NOMO-1 (cell line): ENCODE data around the gene SNAPC4.

Experiments
- DNase-seq, 2 experiments: peaks; one replicate each; lab custom pipeline; 2025; ENCODE audit not compliant: unreplicated experiment in 2 of 2; lab: John Stamatoyannopoulos, UW

SNAPC4 gene

GRCh38 chr9:136400038-136400834, at the start of gene SNAPC4:
Gene SNAPC4, minus strand, starts transcription at chr9:136400170. Its CDS starts 1,742 bp downstream, at chr9:136398428.
- peak; percentile 89 to 98 for DNase-seq

DNA sequence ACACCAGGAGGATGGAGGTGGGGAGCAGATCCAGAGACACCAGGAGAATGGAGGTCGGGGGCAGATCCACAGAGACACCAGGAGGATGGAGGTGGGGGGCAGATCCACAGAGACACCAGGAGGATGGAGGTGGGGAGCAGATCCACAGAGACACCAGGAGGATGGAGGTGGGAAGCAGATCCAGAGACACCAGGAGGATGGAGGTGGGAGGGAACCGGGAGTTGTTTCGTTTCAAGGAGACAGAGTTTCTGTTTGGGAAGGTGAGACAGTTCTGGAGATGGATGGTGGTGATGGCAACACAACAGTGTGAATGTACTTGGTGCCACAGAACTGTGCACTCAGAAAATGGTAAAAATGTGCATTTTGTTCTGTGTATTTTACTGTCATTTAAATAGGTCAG, 48.7 kb upstream of the SNAPC4 start:
- no peak for DNase-seq

DNA sequence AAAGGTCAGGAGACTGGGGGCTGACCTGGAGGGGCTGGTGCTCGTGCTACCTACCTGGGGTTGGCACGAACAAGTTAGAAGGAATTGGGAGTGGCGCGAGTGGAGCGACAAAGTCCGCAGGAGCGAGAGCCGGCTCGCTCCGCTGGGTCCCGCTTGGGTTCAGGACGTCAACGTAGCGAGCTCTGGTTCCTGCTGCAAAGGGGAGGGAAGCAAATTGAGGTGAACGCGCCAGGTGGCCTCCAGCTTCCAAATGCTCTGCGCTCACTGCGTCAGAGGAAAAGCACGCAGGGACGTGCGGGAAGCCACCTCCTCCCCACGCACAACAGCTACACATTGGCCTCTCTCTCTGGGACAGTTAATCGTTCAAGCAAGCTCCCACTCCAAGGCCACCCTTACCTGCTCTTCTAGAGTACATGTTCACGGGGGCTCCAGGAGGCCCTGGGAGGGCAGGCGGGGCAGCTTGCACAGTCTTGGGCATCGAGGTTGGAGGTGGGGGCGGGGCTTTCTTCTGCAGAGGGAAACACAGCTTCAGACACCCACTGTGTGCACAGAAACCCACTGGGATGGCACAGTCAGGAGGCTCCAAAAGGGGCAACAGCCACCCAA, 47.3 kb upstream of the SNAPC4 start:
- no peak for DNase-seq

GRCh38 chr9:136445799-136446198, 45.8 kb upstream of the SNAPC4 start:
- no peak for DNase-seq

DNA sequence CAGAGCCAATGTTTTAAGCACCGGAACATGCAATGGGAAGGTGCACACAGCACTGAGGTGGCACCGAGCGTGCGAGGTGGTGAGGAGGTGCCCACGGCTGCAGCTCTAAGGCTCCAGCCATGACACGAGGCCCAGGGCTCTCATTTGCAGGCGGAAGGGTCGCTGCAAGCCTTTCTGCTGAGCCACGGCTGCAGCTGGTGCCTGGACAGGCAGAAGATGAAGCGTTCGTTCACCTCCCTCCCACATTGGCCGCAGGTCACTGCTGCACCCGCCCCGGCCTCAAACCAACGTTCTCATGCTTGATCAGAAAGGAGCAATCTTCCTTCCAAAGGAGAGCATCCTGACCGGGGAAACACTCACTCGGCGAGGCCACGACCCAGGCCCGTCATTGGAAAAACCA, 44.1 kb upstream of the SNAPC4 start:
- no peak for DNase-seq

- no peak for DNase-seq
Observed at GRCh38 chr9:136443687-136444086, 43.7 kb upstream of the SNAPC4 start.

DNA sequence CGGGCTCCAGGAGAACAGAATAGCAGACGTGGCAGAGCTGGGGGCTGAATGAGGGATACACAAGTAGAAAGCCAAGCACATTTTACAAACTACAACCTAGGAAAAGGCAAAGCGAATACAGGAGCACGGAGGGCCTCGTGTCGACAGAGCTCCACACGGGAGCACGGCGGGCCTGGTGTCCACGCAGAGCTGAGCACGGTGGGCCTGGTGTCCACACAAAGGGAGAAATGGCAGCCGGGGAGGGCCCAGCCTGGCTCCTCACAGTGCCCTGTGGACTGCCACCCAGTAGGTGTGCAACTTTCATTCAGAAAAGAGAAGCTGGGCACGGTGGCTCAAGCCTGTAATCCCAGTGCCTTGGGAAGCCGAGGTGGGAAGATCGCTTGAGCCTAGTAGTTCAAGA, 43.1 kb upstream of the SNAPC4 start:
- DNase-seq: no peak

GRCh38 chr9:136442265-136442664, 42.3 kb upstream of the SNAPC4 start:
- DNase-seq: no peak

DNA sequence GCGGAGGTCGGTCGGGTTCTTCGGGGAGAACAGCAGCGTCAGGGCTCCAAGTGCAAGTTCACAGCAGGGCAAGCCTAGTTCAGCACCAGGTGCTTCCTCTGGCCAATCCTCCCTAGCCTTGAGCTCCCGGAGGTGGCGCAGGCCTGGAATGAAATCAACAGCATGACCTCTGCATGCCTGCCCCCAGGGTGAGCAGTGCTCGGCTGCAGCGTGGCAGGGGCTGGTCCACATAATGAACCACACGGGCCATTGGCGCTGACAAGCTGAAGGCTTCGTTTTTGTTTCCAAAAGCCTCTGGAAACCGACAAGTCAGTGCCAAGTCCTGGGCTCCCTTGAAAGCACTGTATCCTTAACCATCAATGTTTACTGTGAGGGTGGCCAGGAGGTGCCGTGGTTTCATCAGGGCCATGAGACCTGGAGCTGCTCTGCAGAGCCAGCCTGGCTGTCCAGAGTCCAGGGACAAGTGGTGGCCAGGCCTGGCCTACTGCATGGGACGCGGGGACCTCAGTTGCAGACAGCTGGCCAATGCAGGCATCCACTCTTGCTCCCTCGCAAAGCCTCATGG, 41.8 kb upstream of the SNAPC4 start:
- no peak for DNase-seq

DNA sequence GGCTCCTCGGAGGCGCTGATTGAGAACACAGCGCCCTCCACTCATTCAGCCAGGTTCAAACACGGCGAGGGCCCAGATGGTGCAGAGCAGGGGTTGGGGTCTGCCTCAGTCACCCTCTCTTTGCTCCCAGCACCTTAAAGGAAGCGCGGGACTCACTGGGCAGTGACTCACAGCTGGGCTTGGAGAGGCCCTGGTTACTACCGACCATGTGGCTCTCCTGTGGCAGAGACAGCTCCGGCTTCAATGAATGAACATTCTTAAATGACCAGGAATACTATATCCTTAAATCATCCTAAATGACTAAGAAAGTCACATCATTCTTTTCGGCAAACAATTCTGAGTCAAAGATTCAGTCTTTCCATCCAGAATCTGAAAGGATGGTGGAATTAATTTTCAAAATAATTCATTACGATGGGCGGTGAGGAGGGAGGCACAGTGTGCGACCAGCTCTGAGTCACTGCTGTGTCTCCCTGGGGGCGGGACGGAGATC, 41.3 kb upstream of the SNAPC4 start:
- no peak for DNase-seq

DNA sequence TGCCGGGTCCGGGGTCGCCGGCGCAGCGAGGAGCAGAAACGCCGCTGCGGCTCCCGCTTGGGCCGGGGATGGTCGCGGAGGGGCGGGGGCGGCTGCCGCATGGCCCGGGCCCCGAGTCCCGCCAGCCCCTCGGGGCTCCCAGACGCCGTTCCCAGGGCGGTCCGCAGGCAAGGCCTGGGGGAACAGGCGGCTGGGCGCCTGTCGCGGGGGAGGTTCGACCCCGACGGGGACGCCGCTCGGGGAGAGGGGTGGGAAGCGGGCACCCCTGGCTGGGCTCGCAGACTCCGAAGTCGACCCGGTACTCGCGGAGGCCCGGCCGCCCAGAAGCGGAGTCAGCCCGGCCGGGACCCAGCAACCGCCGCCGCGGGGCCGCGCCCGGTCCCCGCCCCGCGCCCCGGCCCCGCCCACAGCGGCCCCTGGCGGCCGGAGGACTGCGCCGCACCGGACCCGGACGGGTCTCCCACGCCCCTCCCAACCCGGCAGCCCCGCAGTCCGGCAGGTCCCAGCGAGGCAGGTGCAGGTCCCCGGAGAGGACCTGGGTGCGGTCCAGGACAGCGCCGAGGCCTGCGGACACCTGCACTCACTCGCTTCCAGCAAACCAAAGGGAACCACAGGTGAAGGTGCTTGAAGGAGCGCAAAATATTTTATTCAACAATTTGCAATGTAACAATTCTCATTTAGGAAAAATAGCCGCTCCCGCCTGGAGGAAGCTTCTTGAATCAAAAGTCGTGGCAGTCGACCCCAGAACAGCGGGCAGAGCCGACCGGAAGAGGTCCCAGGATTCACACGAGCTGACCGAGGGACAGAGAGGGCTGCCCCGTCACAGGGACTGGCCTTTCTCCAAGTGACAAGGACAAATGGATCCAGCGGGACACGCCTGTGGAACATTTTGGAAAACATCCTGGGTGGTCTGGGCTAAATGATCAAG, 39.8 kb upstream of the SNAPC4 start, which contains the start of gene INPP5E:
INPP5E (minus strand) TSS at position 365 of the 928 bp plus-strand sequence. CDS start 426 bp downstream, outside the sequence.
- peak; percentile 49 to 76 for DNase-seq

- DNase-seq: peak in 1 of 2 experiments; percentile 14
Observed at GRCh38 chr9:136438548-136439480, 38.8 kb upstream of the SNAPC4 start.

GRCh38 chr9:136437839-136438547, 38.0 kb upstream of the SNAPC4 start:
- DNase-seq: no peak

GRCh38 chr9:136437430-136437829, 37.5 kb upstream of the SNAPC4 start:
- no peak for DNase-seq

DNA sequence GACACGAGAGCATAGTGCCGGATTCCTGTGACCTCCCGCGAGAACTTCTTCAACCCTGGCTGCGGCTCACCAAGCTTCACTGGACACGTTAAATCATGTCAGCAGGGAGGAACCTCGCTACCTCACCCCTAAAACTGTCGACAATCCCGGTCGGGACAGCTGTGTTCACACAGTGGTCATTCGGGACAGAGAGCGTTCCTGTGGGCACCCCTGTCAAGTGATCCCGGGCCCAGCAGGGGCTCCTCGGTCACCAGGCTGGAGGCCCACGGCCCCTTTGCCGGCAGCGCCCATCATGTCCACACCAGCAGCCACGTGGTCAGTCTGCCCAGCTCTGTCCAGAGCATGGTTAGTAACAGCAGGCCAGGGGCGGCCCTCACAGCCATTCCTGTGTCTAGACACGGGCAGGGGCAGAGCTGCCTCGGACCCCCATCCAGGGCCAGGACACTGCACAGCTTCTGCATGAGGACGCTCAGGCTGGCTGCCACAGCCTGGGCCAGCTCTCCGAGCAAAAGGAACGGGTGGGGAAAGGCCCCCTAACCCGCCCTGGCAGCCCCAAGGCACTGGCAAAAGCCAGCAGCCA, 36.2 kb upstream of the SNAPC4 start:
- DNase-seq: no peak

DNA sequence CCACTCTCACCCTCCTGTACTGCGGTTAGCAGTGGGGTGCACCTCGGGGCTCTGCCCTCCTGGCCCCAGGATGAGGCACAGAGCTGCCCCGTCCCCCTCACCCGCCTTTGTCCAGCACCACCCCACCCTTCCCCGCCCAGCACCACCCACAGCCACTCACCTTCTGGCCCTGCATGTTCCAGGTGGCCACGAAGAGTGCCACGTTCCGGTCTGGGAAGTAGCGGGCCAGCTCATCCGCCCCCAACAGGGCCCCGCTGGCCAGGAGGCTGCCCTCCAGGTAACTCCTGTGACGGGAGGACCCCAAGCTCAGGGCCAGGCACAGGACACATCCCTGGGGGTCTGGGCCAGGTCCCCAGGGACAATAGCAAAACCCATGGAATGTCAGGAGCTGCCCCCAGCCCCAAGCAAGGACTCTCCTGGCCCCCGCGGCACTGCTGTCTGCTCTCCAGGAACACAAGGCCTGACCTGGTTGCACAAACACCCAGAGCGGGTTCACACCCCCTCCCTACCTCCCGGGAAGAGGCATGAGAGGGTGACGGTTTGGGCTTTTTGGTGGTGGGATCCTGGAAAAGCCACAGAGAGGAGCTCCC, 34.7 kb upstream of the SNAPC4 start:
- DNase-seq: no peak

GRCh38 chr9:136433849-136434579, 34.0 kb upstream of the SNAPC4 start:
- DNase-seq: no peak
